Loucy (cell line): ENCODE measurements around the gene COL5A1.

Experiments
- H2AFZ ChIP-seq: fragments of 200-600 bp; sonication (generic); 2 replicates; pipeline ENCODE4 v1.6.0; 2016; ENCODE audit warnings: antibody characterized with exemption, mild to moderate bottlenecking, low read length, moderate library complexity
- H3F3A ChIP-seq: fragments of 200-600 bp; 2 replicates; pipeline ENCODE4 v1.6.0; 2016; ENCODE audit warnings: antibody characterized with exemption, low read depth, mild to moderate bottlenecking
- H3K27me3 ChIP-seq: fragments of 200-600 bp; sonication (generic); 2 replicates; pipeline ENCODE4 v1.6.1; 2014; ENCODE audit warnings: low read length, mild to moderate bottlenecking; ENCODE audit not compliant: insufficient read depth, poor library complexity, severe bottlenecking
- H3K36me3 ChIP-seq: fragments of 200-600 bp; sonication (generic); 2 replicates; pipeline ENCODE4 v1.6.1; 2016; ENCODE audit warnings: low read length; ENCODE audit not compliant: insufficient read depth
- H3K4me1 ChIP-seq: fragments of 200-600 bp; sonication (generic); 2 replicates; pipeline ENCODE4 v1.5.1; 2014; ENCODE audit warnings: low read length, mild to moderate bottlenecking; ENCODE audit not compliant: insufficient read depth, poor library complexity, severe bottlenecking
- H3K4me2 ChIP-seq: fragments of 200-600 bp; sonication (generic); 2 replicates; pipeline ENCODE4 v1.6.0; 2014; ENCODE audit warnings: antibody characterized with exemption, low read length, low read depth, mild to moderate bottlenecking; ENCODE audit not compliant: poor library complexity, severe bottlenecking
- H3K4me3 ChIP-seq: fragments of 200-600 bp; sonication (generic); 2 replicates; pipeline ENCODE4 v1.5.1; 2014; ENCODE audit warnings: low read length, mild to moderate bottlenecking, mixed read lengths; ENCODE audit not compliant: poor library complexity, severe bottlenecking
- H3K79me2 ChIP-seq: fragments of 200-600 bp; sonication (generic); 2 replicates; pipeline ENCODE4 v1.6.1; 2014; ENCODE audit warnings: low read length; ENCODE audit not compliant: insufficient read depth
- H3K9ac ChIP-seq: fragments of 200-600 bp; sonication (generic); 2 replicates; pipeline ENCODE4 v1.6.0; 2014; ENCODE audit warnings: mild to moderate bottlenecking, low read depth, low read length, moderate library complexity; ENCODE audit not compliant: poor library complexity, severe bottlenecking
- H3K9me2 ChIP-seq: fragments of 200-600 bp; sonication (generic); replicated peaks from 2 replicates; pipeline ENCODE4 v1.6.1; 2016; ENCODE audit warnings: low read depth, low read length, mixed read lengths
- H3K9me3 ChIP-seq: fragments of 200-600 bp; sonication (generic); 2 replicates; pipeline ENCODE4 v1.6.1; 2014; ENCODE audit warnings: mild to moderate bottlenecking, antibody characterized with exemption, low read length, low read depth; ENCODE audit not compliant: insufficient read depth
- H4K20me1 ChIP-seq: fragments of 200-600 bp; sonication (generic); 2 replicates; pipeline ENCODE4 v1.6.0; 2014; ENCODE audit warnings: antibody characterized with exemption, low read length, mild to moderate bottlenecking; ENCODE audit not compliant: insufficient read depth, poor library complexity, severe bottlenecking
- EZH2phosphoT487 ChIP-seq: fragments of 200-600 bp; IDR thresholded peaks from 2 replicates; pipeline ENCODE4 v1.6.1; 2018; ENCODE audit warnings: antibody characterized with exemption, mild to moderate bottlenecking, moderate library complexity, borderline replicate concordance
- TF ChIP-seq, protein P1 (sequence below): fragments of 200-600 bp; sonication (generic); conservative IDR thresholded peaks from 2 replicates; pipeline ENCODE4 v1.5.1; 2014; ENCODE audit warnings: mild to moderate bottlenecking, antibody characterized with exemption, low read length

Gene COL5A1

DNA sequence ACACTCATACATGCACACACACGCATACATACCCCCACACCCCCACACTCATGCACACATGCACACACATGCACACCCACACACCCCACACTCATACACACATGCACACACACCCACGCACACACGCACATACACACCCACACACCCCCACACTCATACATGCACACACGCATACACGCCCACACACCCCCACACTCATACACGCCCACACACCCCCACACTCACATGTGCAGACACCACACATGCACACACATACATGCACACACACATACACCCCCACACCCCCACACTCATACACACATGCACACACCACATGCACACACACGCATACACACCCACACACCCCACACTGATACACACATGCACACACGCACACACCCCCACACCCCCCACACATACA, 118.3 kb downstream of the COL5A1 start:
- Histone ChIP-seq H3K79me2 (no peaks in the 10 kb centered on the region), H3K4me3 (no peak overlapping the region), H3F3A (no peaks in the 10 kb centered on the region), H3K27me3 (no peaks in the 10 kb centered on the region), H3K36me3 (no peaks in the 10 kb centered on the region), H3K9ac (no peak overlapping the region), H3K4me1 (peaks cover 6% of the 10 kb centered on the region), H3K4me2 (no peak overlapping the region), H4K20me1 (no peaks in the 10 kb centered on the region), H2AFZ (no peak overlapping the region), H3K9me2 (no peaks in the 10 kb centered on the region), H3K9me3 (no peaks in the 10 kb centered on the region)
- TF ChIP-seq EZH2phosphoT487: no peak
- TF ChIP-seq, protein P1, sequence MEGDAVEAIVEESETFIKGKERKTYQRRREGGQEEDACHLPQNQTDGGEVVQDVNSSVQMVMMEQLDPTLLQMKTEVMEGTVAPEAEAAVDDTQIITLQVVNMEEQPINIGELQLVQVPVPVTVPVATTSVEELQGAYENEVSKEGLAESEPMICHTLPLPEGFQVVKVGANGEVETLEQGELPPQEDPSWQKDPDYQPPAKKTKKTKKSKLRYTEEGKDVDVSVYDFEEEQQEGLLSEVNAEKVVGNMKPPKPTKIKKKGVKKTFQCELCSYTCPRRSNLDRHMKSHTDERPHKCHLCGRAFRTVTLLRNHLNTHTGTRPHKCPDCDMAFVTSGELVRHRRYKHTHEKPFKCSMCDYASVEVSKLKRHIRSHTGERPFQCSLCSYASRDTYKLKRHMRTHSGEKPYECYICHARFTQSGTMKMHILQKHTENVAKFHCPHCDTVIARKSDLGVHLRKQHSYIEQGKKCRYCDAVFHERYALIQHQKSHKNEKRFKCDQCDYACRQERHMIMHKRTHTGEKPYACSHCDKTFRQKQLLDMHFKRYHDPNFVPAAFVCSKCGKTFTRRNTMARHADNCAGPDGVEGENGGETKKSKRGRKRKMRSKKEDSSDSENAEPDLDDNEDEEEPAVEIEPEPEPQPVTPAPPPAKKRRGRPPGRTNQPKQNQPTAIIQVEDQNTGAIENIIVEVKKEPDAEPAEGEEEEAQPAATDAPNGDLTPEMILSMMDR: no peak

DNA sequence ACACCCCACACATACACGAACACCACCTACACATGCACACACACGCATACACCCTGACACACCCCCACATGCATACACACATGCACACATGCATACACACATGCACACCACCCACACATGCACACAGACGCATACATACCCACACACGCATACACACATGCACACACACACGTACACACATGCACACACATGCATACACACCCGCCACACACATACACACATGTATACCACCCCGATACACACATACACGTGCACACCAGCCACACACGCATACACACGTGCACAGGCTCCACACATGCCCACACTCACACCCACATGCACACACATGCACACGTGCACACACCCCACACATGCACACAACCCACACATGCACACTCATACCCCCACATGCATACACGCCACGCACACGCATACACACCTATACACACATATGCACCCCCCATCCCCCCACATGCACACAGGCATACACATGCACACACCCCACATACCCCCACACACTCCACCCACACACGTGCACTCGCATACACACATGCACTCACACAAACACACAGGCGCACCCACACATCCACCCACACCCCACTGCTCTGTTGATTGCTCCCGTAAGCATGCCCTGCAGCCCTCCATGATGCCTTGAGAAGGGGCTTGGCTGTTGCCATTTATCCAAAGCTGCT, 119.3 kb downstream of the COL5A1 start:
- no peak overlapping the region for H3K4me3 ChIP-seq
- no peak for TF ChIP-seq EZH2phosphoT487
- TF ChIP-seq, protein P1: no peak
- no peaks in the 10 kb centered on the region for H4K20me1 ChIP-seq
- no peaks in the 10 kb centered on the region for H3F3A ChIP-seq
- H3K4me2 ChIP-seq: no peak overlapping the region
- H3K9ac ChIP-seq: no peak overlapping the region
- H3K36me3 ChIP-seq: no peaks in the 10 kb centered on the region
- no peaks in the 10 kb centered on the region for H3K79me2 ChIP-seq
- peaks cover 7% of the 10 kb centered on the region for H3K4me1 ChIP-seq
- H2AFZ ChIP-seq: no peak overlapping the region
- no peaks in the 10 kb centered on the region for H3K27me3 ChIP-seq
- no peaks in the 10 kb centered on the region for H3K9me3 ChIP-seq
- no peaks in the 10 kb centered on the region for H3K9me2 ChIP-seq

DNA sequence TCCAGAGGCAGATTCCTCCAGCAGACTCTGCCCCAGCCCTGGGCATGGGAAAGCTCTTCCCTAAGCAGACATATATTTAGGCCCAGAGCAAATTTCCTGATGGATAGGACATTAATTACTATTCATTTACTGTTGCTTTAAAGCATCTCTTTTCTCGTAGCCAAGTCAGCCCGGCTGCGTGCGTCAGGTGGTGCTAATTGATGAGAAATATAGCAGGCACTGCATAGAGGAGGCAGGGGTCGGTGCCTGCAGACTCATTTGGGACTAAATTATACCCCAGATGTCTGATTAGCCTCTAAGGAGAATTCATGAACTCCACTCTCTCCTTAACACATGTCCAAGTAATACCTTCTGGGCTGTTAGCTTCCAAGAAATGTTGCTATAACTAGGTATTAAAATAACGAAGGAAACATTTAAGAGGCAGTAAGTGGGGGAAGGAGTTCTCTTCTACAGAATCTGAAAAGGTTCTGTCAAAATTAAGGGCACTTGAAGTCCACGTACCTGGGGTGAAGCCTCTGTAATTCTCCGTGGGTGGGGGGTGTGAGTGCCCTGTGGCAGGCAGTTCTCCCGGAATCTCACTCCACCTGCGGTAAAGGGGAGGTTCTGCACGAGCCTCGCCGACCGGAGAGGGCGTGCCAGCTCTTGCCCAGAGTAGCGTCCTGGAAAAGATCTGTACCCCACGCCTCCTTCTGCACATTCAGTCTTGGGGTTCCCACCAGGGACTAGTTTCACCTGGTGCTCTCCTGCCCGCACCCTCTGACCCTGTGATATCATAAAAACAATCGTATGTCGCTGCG, 123.1 kb downstream of the COL5A1 start:
- Histone ChIP-seq H3K4me1 (peaks cover 38% of the 10 kb centered on the region), H3K27me3 (no peaks in the 10 kb centered on the region), H3K4me2 (no peak overlapping the region), H3K9me3 (no peaks in the 10 kb centered on the region), H3K36me3 (no peaks in the 10 kb centered on the region), H3K9ac (no peak overlapping the region), H3K4me3 (no peak overlapping the region), H3F3A (0 out of 2 replicates have a peak, but pooled peaks cover 3% of the 10 kb centered on the region), H3K9me2 (no peaks in the 10 kb centered on the region), H2AFZ (no peak overlapping the region), H4K20me1 (no peaks in the 10 kb centered on the region), H3K79me2 (no peaks in the 10 kb centered on the region)
- no peak for TF ChIP-seq EZH2phosphoT487
- TF ChIP-seq, protein P1: no peak
